ENCODE results near the gene DMKN. TPM values are rescaled to one million over a fixed set of nuclear protein-coding genes. Genes with fewer than 3 reads are reported as not detected.
"Not testable (repeated sequence)": the region's sequence is repeated elsewhere in the genome, so short reads cannot be mapped to it uniquely, and the experiment has no call there.

The DMKN gene
- total and polyA plus RNA-seq, 2 donors (not counting 1 experiment from before 2014, with no cell fraction given) = 2.8 to 14.2 TPM

GRCh38 chr19:35470128-35470527 lies 43.3 kb downstream of the DMKN start:
- H3K27me3 ChIP-seq (ENCODE audit: control insufficient read depth, insufficient read depth, low read length) = no peaks in the 10 kb centered on the region
- H3K9ac ChIP-seq (ENCODE audit: insufficient read depth, low read length) = no peak overlapping the region
- H3K4me2 ChIP-seq (ENCODE audit: extremely low read depth, insufficient read depth, low read length) = no peak overlapping the region
- no peaks in the 10 kb centered on the region for H3K4me1 ChIP-seq (ENCODE audit: control insufficient read depth, extremely low read depth, insufficient read depth, low read length)
- no peaks in the 10 kb centered on the region for H3K9me3 ChIP-seq (ENCODE audit: control insufficient read depth, insufficient read depth, low read depth, low read length)
- no peaks in the 10 kb centered on the region for H3K36me3 ChIP-seq (ENCODE audit: control insufficient read depth, insufficient read depth, low read length)
- no peak overlapping the region for H3K27ac ChIP-seq (ENCODE audit: insufficient read depth, low read length)
- no peak overlapping the region for H3K4me3 ChIP-seq (replicated peaks in 1 of 4; ENCODE audit: control extremely low read depth in 1 of 4, insufficient read depth in 1 of 4, low read depth in 3 of 4, low read length in 4 of 4)
- no peak overlapping the region for H2AFZ ChIP-seq (ENCODE audit: low read length)
- no peaks in the 10 kb centered on the region for H4K20me1 ChIP-seq (ENCODE audit: control insufficient read depth, extremely low read depth, insufficient read depth, low read length)
- TF ChIP-seq CTCF (conservative IDR thresholded peaks at IDR 0.05 in 1 of 2, IDR thresholded peaks at IDR 0.05 in 1 of 2; ENCODE audit: low read depth in 1 of 2, low read length in 2 of 2) (no peak), EZH2 (IDR thresholded peaks at IDR 0.05; ENCODE audit: low read length, missing control alignments) (no peak)
- DNase-seq (ENCODE audit: low read depth in 2 of 2) = no peak
- no peaks in the 10 kb centered on the region for H3K79me2 ChIP-seq (ENCODE audit: control insufficient read depth, insufficient read depth, low read length)

GRCh38 chr19:35468637-35469036 lies 44.8 kb downstream of the DMKN start:
- Histone ChIP-seq H2AFZ (ENCODE audit: low read length) (no peak overlapping the region), H3K4me3 (replicated peaks in 1 of 4; ENCODE audit: control extremely low read depth in 1 of 4, insufficient read depth in 1 of 4, low read depth in 3 of 4, low read length in 4 of 4) (no peak overlapping the region), H3K27me3 (ENCODE audit: control insufficient read depth, insufficient read depth, low read length) (no peaks in the 10 kb centered on the region), H4K20me1 (ENCODE audit: control insufficient read depth, extremely low read depth, insufficient read depth, low read length) (no peaks in the 10 kb centered on the region), H3K79me2 (ENCODE audit: control insufficient read depth, insufficient read depth, low read length) (no peaks in the 10 kb centered on the region), H3K27ac (ENCODE audit: insufficient read depth, low read length) (no peak overlapping the region), H3K4me1 (ENCODE audit: control insufficient read depth, extremely low read depth, insufficient read depth, low read length) (no peaks in the 10 kb centered on the region), H3K36me3 (ENCODE audit: control insufficient read depth, insufficient read depth, low read length) (no peaks in the 10 kb centered on the region), H3K4me2 (ENCODE audit: extremely low read depth, insufficient read depth, low read length) (no peak overlapping the region), H3K9me3 (ENCODE audit: control insufficient read depth, insufficient read depth, low read depth, low read length) (no peaks in the 10 kb centered on the region), H3K9ac (ENCODE audit: insufficient read depth, low read length) (no peak overlapping the region)
- TF ChIP-seq CTCF (conservative IDR thresholded peaks at IDR 0.05 in 1 of 2, IDR thresholded peaks at IDR 0.05 in 1 of 2; ENCODE audit: low read depth in 1 of 2, low read length in 2 of 2) (peak; percentile 43 to 59), EZH2 (IDR thresholded peaks at IDR 0.05; ENCODE audit: low read length, missing control alignments) (no peak)
- peak in 1 of 2 donors; percentile 34 for DNase-seq (ENCODE audit: low read depth in 2 of 2)

- Histone ChIP-seq H4K20me1 (ENCODE audit: control insufficient read depth, extremely low read depth, insufficient read depth, low read length) (no peaks in the 10 kb centered on the region), H3K4me2 (ENCODE audit: extremely low read depth, insufficient read depth, low read length) (no peak overlapping the region), H2AFZ (ENCODE audit: low read length) (no peak overlapping the region), H3K4me3 (replicated peaks in 1 of 4; ENCODE audit: control extremely low read depth in 1 of 4, insufficient read depth in 1 of 4, low read depth in 3 of 4, low read length in 4 of 4) (no peak overlapping the region), H3K27me3 (ENCODE audit: control insufficient read depth, insufficient read depth, low read length) (no peaks in the 10 kb centered on the region), H3K4me1 (ENCODE audit: control insufficient read depth, extremely low read depth, insufficient read depth, low read length) (no peaks in the 10 kb centered on the region), H3K27ac (ENCODE audit: insufficient read depth, low read length) (no peak overlapping the region), H3K79me2 (ENCODE audit: control insufficient read depth, insufficient read depth, low read length) (no peaks in the 10 kb centered on the region), H3K9ac (ENCODE audit: insufficient read depth, low read length) (no peak overlapping the region), H3K36me3 (ENCODE audit: control insufficient read depth, insufficient read depth, low read length) (no peaks in the 10 kb centered on the region), H3K9me3 (ENCODE audit: control insufficient read depth, insufficient read depth, low read depth, low read length) (no peaks in the 10 kb centered on the region)
- DNase-seq (ENCODE audit: low read depth in 2 of 2) = no peak
- TF ChIP-seq EZH2 (IDR thresholded peaks at IDR 0.05; ENCODE audit: low read length, missing control alignments) (no peak), CTCF (conservative IDR thresholded peaks at IDR 0.05 in 1 of 2, IDR thresholded peaks at IDR 0.05 in 1 of 2; ENCODE audit: low read depth in 1 of 2, low read length in 2 of 2) (no peak)
Observed at GRCh38 chr19:35466259-35466658, 47.2 kb downstream of the DMKN start.

GRCh38 chr19:35462956-35463355 lies 50.5 kb downstream of the DMKN start:
- H3K9ac ChIP-seq (ENCODE audit: insufficient read depth, low read length); H3K27ac ChIP-seq (ENCODE audit: insufficient read depth, low read length); H3K4me1 ChIP-seq (ENCODE audit: control insufficient read depth, extremely low read depth, insufficient read depth, low read length); H3K27me3 ChIP-seq (ENCODE audit: control insufficient read depth, insufficient read depth, low read length); DNase-seq (ENCODE audit: low read depth in 2 of 2); H3K36me3 ChIP-seq (ENCODE audit: control insufficient read depth, insufficient read depth, low read length); H4K20me1 ChIP-seq (ENCODE audit: control insufficient read depth, extremely low read depth, insufficient read depth, low read length); H3K4me2 ChIP-seq (ENCODE audit: extremely low read depth, insufficient read depth, low read length); H3K79me2 ChIP-seq (ENCODE audit: control insufficient read depth, insufficient read depth, low read length); H3K4me3 ChIP-seq (replicated peaks in 1 of 4; ENCODE audit: control extremely low read depth in 1 of 4, insufficient read depth in 1 of 4, low read depth in 3 of 4, low read length in 4 of 4); H2AFZ ChIP-seq (ENCODE audit: low read length); H3K9me3 ChIP-seq (ENCODE audit: control insufficient read depth, insufficient read depth, low read depth, low read length): not testable (repeated sequence)
